ENCODE data around the gene L3MBTL2.

- TF ChIP-seq FOXA1 (IDR thresholded peaks at IDR 0.05) (no peak), FOXA1 (CRISPR knock-in tag; IDR thresholded peaks at IDR 0.05) (no peak), CEBPG (CRISPR knock-in tag; IDR thresholded peaks at IDR 0.05) (no peak), CTCF (CRISPR knock-in tag; IDR thresholded peaks at IDR 0.05) (no peak), POLR2AphosphoS2 (IDR thresholded peaks at IDR 0.05; ENCODE audit: low read depth, low read length) (no peak), KLF16 (CRISPR knock-in tag; IDR thresholded peaks at IDR 0.05) (no peak), SP4 (CRISPR knock-in tag; IDR thresholded peaks at IDR 0.05) (no peak), SIN3A (IDR thresholded peaks at IDR 0.05; ENCODE audit: borderline replicate concordance, low read depth, low read length) (no peak)
Observed at GRCh38 chr22:41250127-41250526, 45.0 kb downstream of the L3MBTL2 start.
